SK-N-SH treated with all-trans-retinoic acid at 6 μM for 48 hours (cell line): Measurements from ENCODE around the gene MAN1A2.
"Not testable (repeated sequence)": the region's sequence is repeated elsewhere in the genome, so short reads cannot be mapped to it uniquely, and the experiment has no call there.

Experiments used
- ATAC-seq: fragments of 200-7000 bp; cut with Tn5 transposase; 3 replicates; pipeline ENCODE4 v1.9.1; 2020; ENCODE audit warnings: mild to moderate bottlenecking, moderate library complexity
- BACH2 ChIP-seq: fragments of 250-450 bp; sonication (Bioruptor Pico); IDR thresholded peaks from 2 replicates; pipeline ENCODE4 v1.9.0; 2021; ENCODE audit warnings: mild to moderate bottlenecking, borderline replicate concordance
- CREB5 ChIP-seq: fragments of 250-450 bp; sonication (Bioruptor Pico); IDR thresholded peaks from 2 replicates; pipeline ENCODE4 v1.5.1; 2020; ENCODE audit warnings: low read depth, mild to moderate bottlenecking, moderate library complexity
- CSDC2 ChIP-seq: fragments of 250-450 bp; sonication (Bioruptor Pico); IDR thresholded peaks from 2 replicates; pipeline ENCODE4 v1.5.0; 2020; ENCODE audit warnings: mild to moderate bottlenecking, moderate library complexity
- CSRNP3 ChIP-seq: fragments of 250-450 bp; sonication (Bioruptor Pico); IDR thresholded peaks from 2 replicates; pipeline ENCODE4 v1.5.1; 2021; ENCODE audit warnings: mild to moderate bottlenecking, moderate library complexity
- ESRRG ChIP-seq: fragments of 250-450 bp; sonication (Bioruptor Pico); IDR thresholded peaks from 2 replicates; pipeline ENCODE4 v1.6.1; 2021; ENCODE audit warnings: mild to moderate bottlenecking
- GLIS3 ChIP-seq: fragments of 250-450 bp; sonication (Bioruptor Pico); IDR thresholded peaks from 2 replicates; pipeline ENCODE4 v1.5.0; 2020; ENCODE audit warnings: mild to moderate bottlenecking, moderate library complexity
- ISL1 ChIP-seq: fragments of 250-450 bp; sonication (Bioruptor Pico); IDR thresholded peaks from 2 replicates; pipeline ENCODE4 v2.1.2; 2022; ENCODE audit warnings: mild to moderate bottlenecking, moderate library complexity
- OSR1 ChIP-seq: fragments of 250-450 bp; sonication (Bioruptor Pico); IDR thresholded peaks from 2 replicates; pipeline ENCODE4 v1.8.0; 2022; ENCODE audit warnings: moderate library complexity, mild to moderate bottlenecking, inconsistent platforms
- PATZ1 ChIP-seq: fragments of 250-450 bp; sonication (Bioruptor Pico); IDR thresholded peaks from 2 replicates; pipeline ENCODE4 v1.8.0; 2020; ENCODE audit warnings: mild to moderate bottlenecking, moderate library complexity, borderline replicate concordance
- POU6F1 ChIP-seq: fragments of 250-450 bp; sonication (Bioruptor Pico); IDR thresholded peaks from 2 replicates; pipeline ENCODE4 v1.8.0; 2021; ENCODE audit warnings: low read depth, mild to moderate bottlenecking, moderate library complexity, borderline replicate concordance
- RARB ChIP-seq: fragments of 250-450 bp; sonication (Bioruptor Pico); IDR thresholded peaks from 2 replicates; pipeline ENCODE4 v1.8.0; 2021; ENCODE audit warnings: mild to moderate bottlenecking, moderate library complexity
- SNAI2 ChIP-seq: fragments of 250-450 bp; sonication (Bioruptor Pico); IDR thresholded peaks from 2 replicates; pipeline ENCODE4 v1.5.0; 2020; ENCODE audit warnings: mild to moderate bottlenecking, moderate library complexity
- TOX ChIP-seq: fragments of 250-450 bp; sonication (Bioruptor Pico); IDR thresholded peaks from 2 replicates; pipeline ENCODE4 v1.8.0; 2021; ENCODE audit warnings: mild to moderate bottlenecking, moderate library complexity, borderline replicate concordance
- TSHZ2 ChIP-seq: fragments of 250-450 bp; sonication (Bioruptor Pico); IDR thresholded peaks from 2 replicates; pipeline ENCODE4 v1.5.0; 2020; ENCODE audit warnings: mild to moderate bottlenecking, moderate library complexity
- ZFP30 ChIP-seq: fragments of 450-650 bp; formaldehyde crosslinking; IDR thresholded peaks from 2 replicates; pipeline ENCODE4 v1.5.0; 2022; ENCODE audit warnings: mild to moderate bottlenecking, moderate library complexity
- ZNF565 ChIP-seq: fragments of 450-650 bp; formaldehyde crosslinking; conservative IDR thresholded peaks from 2 replicates; pipeline ENCODE4 v1.5.0; 2020; ENCODE audit warnings: low read depth, mild to moderate bottlenecking, moderate library complexity
- ZNF70 ChIP-seq: fragments of 450-650 bp; formaldehyde crosslinking; IDR thresholded peaks from 2 replicates; pipeline ENCODE4 v1.5.0; 2020; ENCODE audit warnings: mild to moderate bottlenecking, moderate library complexity

The MAN1A2 gene

GRCh38 chr1:117466761-117467160 is 99.5 kb downstream of the MAN1A2 start (continued):
- TF ChIP-seq CREB5 (CRISPR knock-in tag) (no peak), ZFP30 (CRISPR knock-in tag) (no peak), CSRNP3 (CRISPR knock-in tag) (no peak), OSR1 (CRISPR knock-in tag) (no peak)

GRCh38 chr1:117467336-117467735 is 100.1 kb downstream of the MAN1A2 start:
- ATAC-seq: no peak
- TF ChIP-seq ZNF70 (no peak), RARB (CRISPR knock-in tag) (no peak), POU6F1 (CRISPR knock-in tag) (no peak), CSRNP3 (CRISPR knock-in tag) (no peak), PATZ1 (no peak)

- no peak for ATAC-seq
- no peak for TF ChIP-seq POU6F1 (CRISPR knock-in tag)
- TF ChIP-seq RARB (CRISPR knock-in tag): no peak
- TF ChIP-seq TOX (CRISPR knock-in tag): no peak
- TF ChIP-seq OSR1 (CRISPR knock-in tag): no peak
- no peak for TF ChIP-seq ZNF565 (CRISPR knock-in tag)
- TF ChIP-seq CSDC2: no peak
- TF ChIP-seq SNAI2 (CRISPR knock-in tag): no peak
- no peak for TF ChIP-seq BACH2 (CRISPR knock-in tag)
- no peak for TF ChIP-seq ISL1 (CRISPR knock-in tag)
Observed at GRCh38 chr1:117473063-117473462, 105.8 kb downstream of the MAN1A2 start.

- not testable (repeated sequence) for ATAC-seq
Observed at GRCh38 chr1:117475495-117475894, 108.2 kb downstream of the MAN1A2 start.

GRCh38 chr1:117479086-117479485 is 111.8 kb downstream of the MAN1A2 start:
- ATAC-seq: no peak
- TF ChIP-seq ZNF565 (CRISPR knock-in tag): no peak
- TF ChIP-seq CSDC2: no peak
- TF ChIP-seq CSRNP3 (CRISPR knock-in tag): no peak
- TF ChIP-seq ESRRG (CRISPR knock-in tag): no peak
- TF ChIP-seq GLIS3 (CRISPR knock-in tag): no peak
- TF ChIP-seq TSHZ2 (CRISPR knock-in tag): no peak
